Sigmoid colon (tissue), 4 donors: Measurements from ENCODE around the gene TMEM129.

Source experiments
- POLR2AphosphoS5 ChIP-seq, 4 donors: sonication (generic); formaldehyde crosslinking; IDR thresholded peaks; one replicate each; pipeline ENCODE4 v1.6.1; 2017; ENCODE audit warnings: antibody characterized with exemption in 4 of 4
- TF ChIP-seq, protein P1 (sequence below), 4 experiments: fragments of 450-650 bp in 3 of 4; fragments of 200-600 bp in 1 of 4; IDR thresholded peaks; one replicate each; pipeline ENCODE4 v1.5.1; 2016 to 2019; ENCODE audit warnings: antibody characterized with exemption in 4 of 4, mild to moderate bottlenecking in 3 of 4, moderate library complexity in 2 of 4

DNA sequence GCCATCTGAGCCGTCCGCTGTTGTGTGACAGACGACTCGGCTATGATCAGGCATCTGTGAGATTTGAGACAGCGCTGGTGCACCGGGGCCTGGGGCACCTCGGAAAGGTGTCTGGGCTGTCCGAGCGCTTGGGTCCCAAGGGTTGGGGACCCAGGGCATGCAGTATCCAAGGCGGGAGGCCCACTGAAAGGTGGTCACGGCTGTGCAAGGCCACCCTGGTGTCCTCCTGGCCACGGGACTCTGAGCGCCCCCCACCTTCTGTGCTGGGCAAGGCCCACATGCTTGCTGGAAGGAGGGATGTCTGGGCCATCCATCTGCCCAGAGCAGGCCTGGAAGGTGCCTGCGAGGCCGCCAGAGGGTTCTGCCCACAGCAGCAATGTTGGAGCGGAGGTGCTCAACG lies 20.1 kb upstream of the TMEM129 start:
- TF ChIP-seq, protein P1, sequence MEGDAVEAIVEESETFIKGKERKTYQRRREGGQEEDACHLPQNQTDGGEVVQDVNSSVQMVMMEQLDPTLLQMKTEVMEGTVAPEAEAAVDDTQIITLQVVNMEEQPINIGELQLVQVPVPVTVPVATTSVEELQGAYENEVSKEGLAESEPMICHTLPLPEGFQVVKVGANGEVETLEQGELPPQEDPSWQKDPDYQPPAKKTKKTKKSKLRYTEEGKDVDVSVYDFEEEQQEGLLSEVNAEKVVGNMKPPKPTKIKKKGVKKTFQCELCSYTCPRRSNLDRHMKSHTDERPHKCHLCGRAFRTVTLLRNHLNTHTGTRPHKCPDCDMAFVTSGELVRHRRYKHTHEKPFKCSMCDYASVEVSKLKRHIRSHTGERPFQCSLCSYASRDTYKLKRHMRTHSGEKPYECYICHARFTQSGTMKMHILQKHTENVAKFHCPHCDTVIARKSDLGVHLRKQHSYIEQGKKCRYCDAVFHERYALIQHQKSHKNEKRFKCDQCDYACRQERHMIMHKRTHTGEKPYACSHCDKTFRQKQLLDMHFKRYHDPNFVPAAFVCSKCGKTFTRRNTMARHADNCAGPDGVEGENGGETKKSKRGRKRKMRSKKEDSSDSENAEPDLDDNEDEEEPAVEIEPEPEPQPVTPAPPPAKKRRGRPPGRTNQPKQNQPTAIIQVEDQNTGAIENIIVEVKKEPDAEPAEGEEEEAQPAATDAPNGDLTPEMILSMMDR (IDR thresholded peaks at IDR 0.05), result no peak
- TF ChIP-seq POLR2AphosphoS5 (IDR thresholded peaks at IDR 0.05), result no peak
